GM19452 (cell line): ENCODE data around the gene LRMDA.

ENCODE experiments used
- ATAC-seq: cut with Tn5 transposase; IDR thresholded peaks from one replicate; pipeline ENCODE4 v1.9.1; 2021; ENCODE audit not compliant: unreplicated experiment

Gene LRMDA

GRCh38 chr10:76440426-76440825 lies 1009.0 kb downstream of the LRMDA start:
- no peak for ATAC-seq

GRCh38 chr10:76442113-76442512 lies 1010.7 kb downstream of the LRMDA start:
- no peak for ATAC-seq

- no peak for ATAC-seq
These were observed 1012.8 kb downstream of the LRMDA start for GRCh38 chr10:76444034-76444800.

- no peak for ATAC-seq
These were observed 1016.2 kb downstream of the LRMDA start for GRCh38 chr10:76447578-76447977.

GRCh38 chr10:76451911-76452310 lies 1020.5 kb downstream of the LRMDA start:
- no peak for ATAC-seq

- no peak for ATAC-seq
These were observed 1021.9 kb downstream of the LRMDA start for GRCh38 chr10:76453332-76453731.

- ATAC-seq, result no peak
These were observed 1022.6 kb downstream of the LRMDA start for GRCh38 chr10:76453997-76454396.

- no peak for ATAC-seq
These were observed 1023.2 kb downstream of the LRMDA start for GRCh38 chr10:76454506-76455140.

- ATAC-seq, result no peak
These were observed 1024.8 kb downstream of the LRMDA start for GRCh38 chr10:76456197-76456596.

- ATAC-seq, result no peak
These were observed 1027.7 kb downstream of the LRMDA start for GRCh38 chr10:76459016-76459730.

- no peak for ATAC-seq
These were observed 1029.6 kb downstream of the LRMDA start for GRCh38 chr10:76461024-76461423.

GRCh38 chr10:76463111-76463510 lies 1031.7 kb downstream of the LRMDA start:
- no peak for ATAC-seq

- no peak for ATAC-seq
These were observed 1035.5 kb downstream of the LRMDA start for GRCh38 chr10:76466836-76467503.

GRCh38 chr10:76469675-76470074 lies 1038.3 kb downstream of the LRMDA start:
- no peak for ATAC-seq

- ATAC-seq, result no peak
These were observed 1047.8 kb downstream of the LRMDA start for GRCh38 chr10:76479103-76479790.

- ATAC-seq, result no peak
These were observed 1049.8 kb downstream of the LRMDA start for GRCh38 chr10:76481178-76481577.

GRCh38 chr10:76487582-76487981 lies 1056.2 kb downstream of the LRMDA start:
- no peak for ATAC-seq

- ATAC-seq, result no peak
These were observed 1057.2 kb downstream of the LRMDA start for GRCh38 chr10:76488602-76489001.

GRCh38 chr10:76491216-76491615 lies 1059.8 kb downstream of the LRMDA start:
- ATAC-seq, result no peak

GRCh38 chr10:76492026-76492425 lies 1060.6 kb downstream of the LRMDA start:
- no peak for ATAC-seq
